Transverse colon (tissue), 4 donors: Measurements from ENCODE around the gene PARP3. TPM values are rescaled to one million over a fixed set of nuclear protein-coding genes. Genes with fewer than 3 reads are reported as not detected.

Source experiments
- DNase-seq: peaks from one replicate; pipeline ENCODE4 v3.0.0-alpha.2; 2019
- H3K27ac ChIP-seq, 4 donors: fragments of 200-600 bp; sonication (generic); 2 replicates each; pipeline ENCODE4 v1.5.1; 2016 to 2018; ENCODE audit warnings: inconsistent platforms in 4 of 4
- H3K27me3 ChIP-seq: fragments of 200-600 bp; sonication (generic); 2 replicates; pipeline ENCODE4 v1.5.1; 2017; ENCODE audit warnings: inconsistent platforms
- H3K36me3 ChIP-seq, 4 donors: fragments of 200-600 bp; sonication (generic); 2 replicates each; pipeline ENCODE4 v1.5.1; 2017 to 2019; ENCODE audit warnings: inconsistent platforms in 4 of 4
- H3K4me1 ChIP-seq, 4 donors: fragments of 200-600 bp; sonication (generic); 2 replicates each; pipeline ENCODE4 v1.5.1; 2017 to 2020; ENCODE audit warnings: inconsistent platforms in 4 of 4
- H3K4me3 ChIP-seq, 4 donors: fragments of 200-600 bp; sonication (generic); 1 replicate in 1 of 4; 2 replicates in 3 of 4; pipeline versions ENCODE4 v1.5.1 to v1.6.1; 2017 to 2019; ENCODE audit warnings: inconsistent platforms in 4 of 4
- H3K9me3 ChIP-seq, 2 donors: fragments of 200-600 bp; sonication (generic); 2 replicates each; pipeline ENCODE4 v1.5.1; 2017 to 2019; ENCODE audit warnings: inconsistent platforms in 2 of 2
- EP300 ChIP-seq: sonication (generic); formaldehyde crosslinking; IDR thresholded peaks from one replicate; pipeline ENCODE4 v1.6.1; 2017; ENCODE audit warnings: antibody characterized with exemption, low read depth
- POLR2A ChIP-seq: fragments of 450-650 bp; IDR thresholded peaks from one replicate; pipeline ENCODE4 v1.6.1; 2016; ENCODE audit warnings: antibody characterized with exemption, mild to moderate bottlenecking, moderate library complexity
- POLR2AphosphoS5 ChIP-seq, 3 donors: sonication (generic); formaldehyde crosslinking; IDR thresholded peaks; one replicate each; pipeline ENCODE4 v1.6.1; 2016; ENCODE audit warnings: antibody characterized with exemption in 3 of 3
- WGBS, 2 donors: methylation state at CpG; one replicate each; pipeline ENCODE4 v1.1.5; 2018; ENCODE audit warnings: low coverage in 1 of 2; 5-methylcytosine and 5-hydroxymethylcytosine counted together
- in situ Hi-C, 4 donors: fragments of 200-750 bp; cut with MboI; loops; one replicate each; pipeline versions ENCODE4 v1.15.0 to v1.15.1; 2017; ENCODE audit warnings: low sequenced_read_pairs in 3 of 4, low pct_ligation_motif_present in 1 of 4, low pct_unique_long_range_greater_than_20kb in 1 of 4
- intact Hi-C: fragments of 100-400 bp; cut with DNase I; formaldehyde crosslinking; loops from one replicate; pipeline ENCODE4 v1.15.1; 2023; ENCODE audit warnings: low total_unique reads
- total RNA-seq, 4 donors: library from RNA; depleted of rRNA; stranded (reverse); fragments of >200 nt; gene quantifications; one replicate each; pipeline ENCODE4 v1.1.0, GENCODE V29; 2016
- TF ChIP-seq, protein P1 (sequence below), 5 experiments: fragments of 200-600 bp in 3 of 5; fragments of 450-650 bp in 2 of 5; sonication (generic) in 3 of 5; IDR thresholded peaks; 1 replicate in 2 of 5; 2 replicates in 3 of 5; pipeline ENCODE4 v1.5.1; 2016 to 2017; ENCODE audit warnings: antibody characterized with exemption in 5 of 5, inconsistent platforms in 3 of 5, mild to moderate bottlenecking in 2 of 5, moderate library complexity in 1 of 5

PARP3 gene
- total RNA-seq, 4 donors from 2014 or later, result 18.3 to 64.7 (median 42.1) TPM

DNA sequence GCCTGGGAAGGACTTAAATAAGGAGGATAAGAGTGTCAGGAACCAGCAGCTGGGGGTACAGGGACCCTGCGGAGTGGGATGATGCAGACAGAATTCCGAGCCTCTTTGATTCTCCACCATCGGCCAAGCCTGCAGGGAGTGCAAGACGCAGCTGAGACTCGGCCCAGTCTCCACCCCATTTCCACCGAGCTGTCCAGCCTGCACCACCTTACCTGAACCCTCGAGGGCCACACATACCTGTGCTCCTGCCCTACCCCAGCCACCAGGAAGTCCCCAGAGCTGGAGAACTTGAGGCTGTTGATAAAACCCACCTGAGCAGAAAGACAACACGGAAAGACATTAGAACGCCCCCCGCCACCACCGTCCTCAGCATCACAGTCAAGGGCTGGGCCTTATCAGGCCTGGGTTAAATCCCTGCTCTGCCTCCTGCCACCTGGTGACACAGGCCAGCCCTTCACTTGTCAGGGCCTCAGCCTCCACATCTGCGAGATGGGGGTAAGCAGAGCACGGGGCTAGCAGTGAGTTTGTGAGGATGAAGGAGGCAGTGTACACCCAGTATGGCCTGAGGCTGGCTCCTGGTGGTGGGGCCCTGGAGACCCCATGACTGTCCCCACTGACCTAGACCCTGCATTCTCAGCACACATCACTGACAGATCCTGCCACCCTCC lies 8.6 kb upstream of the PARP3 start:
- H3K4me3 ChIP-seq, result no peak overlapping the region
- no peaks in the 10 kb centered on the region for H3K9me3 ChIP-seq
- 92% methylated on average over 13 of the region's 13 CpGs; no CpG with 5 or more reads in 1 of the 2 donors for WGBS, 2 donors
- H3K36me3 ChIP-seq, result peaks cover 0 to 23% (median 7%) of the 10 kb centered on the region in 4 donors
- DNase-seq, result no peak
- no peak for TF ChIP-seq POLR2AphosphoS5 (IDR thresholded peaks at IDR 0.05)
- TF ChIP-seq, protein P1, sequence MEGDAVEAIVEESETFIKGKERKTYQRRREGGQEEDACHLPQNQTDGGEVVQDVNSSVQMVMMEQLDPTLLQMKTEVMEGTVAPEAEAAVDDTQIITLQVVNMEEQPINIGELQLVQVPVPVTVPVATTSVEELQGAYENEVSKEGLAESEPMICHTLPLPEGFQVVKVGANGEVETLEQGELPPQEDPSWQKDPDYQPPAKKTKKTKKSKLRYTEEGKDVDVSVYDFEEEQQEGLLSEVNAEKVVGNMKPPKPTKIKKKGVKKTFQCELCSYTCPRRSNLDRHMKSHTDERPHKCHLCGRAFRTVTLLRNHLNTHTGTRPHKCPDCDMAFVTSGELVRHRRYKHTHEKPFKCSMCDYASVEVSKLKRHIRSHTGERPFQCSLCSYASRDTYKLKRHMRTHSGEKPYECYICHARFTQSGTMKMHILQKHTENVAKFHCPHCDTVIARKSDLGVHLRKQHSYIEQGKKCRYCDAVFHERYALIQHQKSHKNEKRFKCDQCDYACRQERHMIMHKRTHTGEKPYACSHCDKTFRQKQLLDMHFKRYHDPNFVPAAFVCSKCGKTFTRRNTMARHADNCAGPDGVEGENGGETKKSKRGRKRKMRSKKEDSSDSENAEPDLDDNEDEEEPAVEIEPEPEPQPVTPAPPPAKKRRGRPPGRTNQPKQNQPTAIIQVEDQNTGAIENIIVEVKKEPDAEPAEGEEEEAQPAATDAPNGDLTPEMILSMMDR (IDR thresholded peaks at IDR 0.05), result no peak
- intact Hi-C loops (no loop called here), in situ Hi-C loops (no loop called here)
- no peaks in the 10 kb centered on the region for H3K27me3 ChIP-seq
- H3K27ac ChIP-seq, result no peak overlapping the region
- H3K4me1 ChIP-seq, result no peaks in the 10 kb centered on the region

DNA sequence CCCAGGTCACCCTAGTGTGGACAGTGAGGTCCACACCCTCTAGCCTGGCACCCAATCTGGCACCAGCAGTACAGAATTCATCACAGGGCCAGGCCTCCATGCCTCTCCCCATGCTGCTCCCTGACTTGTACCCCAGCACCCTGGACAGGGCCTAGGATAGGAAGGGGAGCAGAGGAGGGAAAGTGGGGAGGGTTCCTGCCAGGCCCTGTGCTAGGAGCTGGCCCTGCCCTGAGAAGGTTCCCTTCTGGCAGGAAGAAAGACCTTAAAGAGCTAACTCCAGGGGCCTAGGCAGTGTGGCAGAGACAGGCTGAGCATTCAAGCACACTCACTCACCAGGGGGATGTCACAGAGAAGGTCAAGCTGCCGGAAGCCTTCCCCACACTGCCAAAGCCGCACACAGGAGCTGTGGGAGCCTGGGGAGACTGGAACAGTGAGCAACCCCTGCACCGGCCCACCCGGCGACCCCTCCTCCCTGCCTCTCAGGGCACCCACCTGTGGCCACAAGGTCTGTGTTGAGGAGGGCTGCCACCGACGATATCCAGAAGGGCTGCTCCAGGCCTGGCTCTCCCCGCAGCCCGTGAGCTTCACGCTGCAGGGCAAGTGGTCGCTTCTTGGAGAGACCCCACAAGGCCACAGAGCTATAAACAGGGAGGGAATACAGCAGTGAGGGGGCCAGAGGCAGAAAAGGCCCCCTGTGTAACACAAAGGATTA lies 7.9 kb upstream of the PARP3 start:
- Histone ChIP-seq H3K4me1 (no peaks in the 10 kb centered on the region), H3K36me3 (peaks cover 0 to 23% (median 7%) of the 10 kb centered on the region in 4 donors), H3K27ac (no peak overlapping the region), H3K27me3 (no peaks in the 10 kb centered on the region), H3K9me3 (no peaks in the 10 kb centered on the region), H3K4me3 (no peak overlapping the region)
- 94% methylated on average over 11 of the region's 11 CpGs; no CpG with 5 or more reads in 1 of the 2 donors for WGBS, 2 donors
- TF ChIP-seq POLR2A (no peak), POLR2AphosphoS5 (IDR thresholded peaks at IDR 0.05) (no peak), EP300 (no peak)
- TF ChIP-seq, protein P1 (IDR thresholded peaks at IDR 0.05), result no peak
- intact Hi-C loops (no loop called here), in situ Hi-C loops (no loop called here)
- DNase-seq, result no peak

DNA sequence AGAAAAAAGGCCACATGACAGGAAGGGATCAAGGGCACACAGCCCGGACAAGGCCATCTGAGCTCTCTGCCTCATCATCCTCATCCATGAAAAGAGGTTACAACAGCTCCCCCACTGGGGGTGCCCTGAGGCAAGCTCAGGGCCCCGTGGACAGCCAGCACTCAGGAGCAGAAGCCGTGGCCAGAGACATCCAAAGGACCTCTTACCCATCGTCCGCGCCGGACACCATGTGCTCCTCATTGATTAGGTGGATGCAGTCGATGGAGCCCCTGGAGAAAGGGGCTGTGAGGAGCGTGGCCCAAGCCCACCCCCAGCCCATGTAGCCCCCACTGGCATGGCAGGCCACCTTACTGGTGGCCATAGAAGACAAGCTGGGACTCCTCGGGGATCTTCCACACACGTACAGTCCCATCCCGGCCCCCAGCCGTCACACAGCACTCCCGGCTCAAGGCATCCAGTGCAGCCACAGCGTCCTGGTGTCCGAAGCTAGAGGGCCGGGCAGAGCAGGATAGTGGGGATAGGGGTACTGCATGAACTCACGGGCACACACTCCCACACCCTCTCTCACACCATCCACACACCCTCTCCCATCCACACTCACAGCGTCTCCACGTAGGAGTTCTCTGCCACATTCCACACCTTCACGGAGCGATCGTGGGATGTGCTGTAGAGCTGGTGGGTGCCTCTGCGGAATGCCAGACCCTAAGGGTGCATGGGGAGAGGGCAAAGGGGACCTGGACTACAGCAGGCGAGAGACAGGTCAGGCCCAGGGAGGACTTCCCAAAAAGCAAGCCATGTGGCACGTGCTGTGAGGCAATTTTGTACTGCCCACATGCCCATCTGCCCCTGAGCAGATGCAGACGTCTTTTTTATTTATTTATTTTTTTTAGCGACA lies 6.9 kb upstream of the PARP3 start:
- Histone ChIP-seq H3K4me3 (no peak overlapping the region), H3K27me3 (no peaks in the 10 kb centered on the region), H3K9me3 (no peaks in the 10 kb centered on the region), H3K4me1 (peaks cover 3 to 5% (median 4%) of the 10 kb centered on the region in 4 donors), H3K36me3 (peaks cover 0 to 23% (median 7%) of the 10 kb centered on the region in 4 donors), H3K27ac (no peak overlapping the region)
- TF ChIP-seq, protein P1 (IDR thresholded peaks at IDR 0.05), result no peak
- TF ChIP-seq EP300 (no peak), POLR2A (no peak), POLR2AphosphoS5 (IDR thresholded peaks at IDR 0.05) (no peak)
- DNase-seq, result no peak
- 88 to 94% methylated on average over 3 to 28 of the region's 28 CpGs for WGBS, 2 donors
- intact Hi-C loops (no loop called here), in situ Hi-C loops (no loop called here)
